GM06990 (cell line): ENCODE results near the gene CCNJL.

Source experiments
- DNase-seq: peaks from one replicate; pipeline ENCODE4 v3.0.0-alpha.2; 2011; ENCODE audit not compliant: insufficient read length; ENCODE audit errors: extremely low read depth
- H3K27me3 ChIP-seq: replicated peaks from 2 replicates; pipeline ENCODE4 v1.6.0; 2011; ENCODE audit warnings: low read length; ENCODE audit not compliant: control insufficient read depth, insufficient read depth
- H3K36me3 ChIP-seq: 2 replicates; pipeline ENCODE4 v1.5.1; 2011; ENCODE audit warnings: low read length; ENCODE audit not compliant: control insufficient read depth, insufficient read depth
- H3K4me3 ChIP-seq: replicated peaks from 2 replicates; pipeline ENCODE4 v1.5.1; 2011; ENCODE audit warnings: low read depth, mild to moderate bottlenecking, control low read depth, low read length
- CTCF ChIP-seq: IDR thresholded peaks from 2 replicates; pipeline ENCODE4 v1.5.1; 2011; ENCODE audit warnings: low read length, control low read depth, mild to moderate bottlenecking, inconsistent platforms; ENCODE audit not compliant: insufficient read depth, poor library complexity, severe bottlenecking

Gene CCNJL

GRCh38 chr5:160289356-160289651 lies 23.1 kb downstream of the CCNJL start:
- Histone ChIP-seq H3K36me3 (no peaks in the 10 kb centered on the region), H3K27me3 (no peaks in the 10 kb centered on the region; the same call in 1 of the 2 replicates), H3K4me3 (no peak overlapping the region)
- DNase-seq: no peak
- no peak for TF ChIP-seq CTCF

GRCh38 chr5:160287378-160288051 lies 24.8 kb downstream of the CCNJL start:
- H3K36me3 ChIP-seq: no peaks in the 10 kb centered on the region
- no peaks in the 10 kb centered on the region; the same call in 1 of the 2 replicates for H3K27me3 ChIP-seq
- no peak for TF ChIP-seq CTCF
- no peak for DNase-seq
- no peak overlapping the region for H3K4me3 ChIP-seq

GRCh38 chr5:160286947-160287346 lies 25.4 kb downstream of the CCNJL start:
- no peak overlapping the region for H3K4me3 ChIP-seq
- H3K36me3 ChIP-seq: no peaks in the 10 kb centered on the region
- H3K27me3 ChIP-seq: no peaks in the 10 kb centered on the region; the same call in 1 of the 2 replicates
- TF ChIP-seq CTCF: no peak
- no peak for DNase-seq

GRCh38 chr5:160285316-160285715 lies 27.0 kb downstream of the CCNJL start:
- Histone ChIP-seq H3K36me3 (no peaks in the 10 kb centered on the region), H3K27me3 (no peaks in the 10 kb centered on the region; the same call in 1 of the 2 replicates), H3K4me3 (no peak overlapping the region)
- no peak for DNase-seq
- TF ChIP-seq CTCF: no peak

GRCh38 chr5:160284291-160284873 lies 28.0 kb downstream of the CCNJL start:
- no peaks in the 10 kb centered on the region; the same call in 1 of the 2 replicates for H3K27me3 ChIP-seq
- DNase-seq: no peak
- H3K36me3 ChIP-seq: no peaks in the 10 kb centered on the region
- no peak overlapping the region for H3K4me3 ChIP-seq
- TF ChIP-seq CTCF: no peak
